ENCODE results near the gene GHR.

Gene GHR

DNA sequence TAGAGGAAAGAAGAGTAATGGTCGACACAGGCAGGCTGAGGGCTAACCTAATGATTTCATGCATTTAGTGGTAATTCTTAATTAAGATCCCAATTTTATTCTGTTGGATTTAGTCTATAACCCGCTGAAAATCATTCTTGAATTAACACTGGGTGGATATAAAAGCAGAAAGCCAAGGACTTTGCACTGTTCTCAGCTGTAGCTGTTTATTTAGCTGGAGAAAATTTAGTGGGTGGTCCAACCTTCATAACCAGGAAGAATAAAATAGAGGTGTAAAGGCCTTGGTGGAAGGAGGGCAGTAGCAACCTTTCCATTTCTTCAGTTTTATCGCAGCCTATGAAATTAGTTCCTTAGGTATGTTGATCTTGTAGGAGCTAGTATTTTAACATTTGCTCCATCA, 92.3 kb downstream of the GHR start:
- H3K27ac ChIP-seq = peak overlapping the region; percentile 73
- TF ChIP-seq, protein P1, sequence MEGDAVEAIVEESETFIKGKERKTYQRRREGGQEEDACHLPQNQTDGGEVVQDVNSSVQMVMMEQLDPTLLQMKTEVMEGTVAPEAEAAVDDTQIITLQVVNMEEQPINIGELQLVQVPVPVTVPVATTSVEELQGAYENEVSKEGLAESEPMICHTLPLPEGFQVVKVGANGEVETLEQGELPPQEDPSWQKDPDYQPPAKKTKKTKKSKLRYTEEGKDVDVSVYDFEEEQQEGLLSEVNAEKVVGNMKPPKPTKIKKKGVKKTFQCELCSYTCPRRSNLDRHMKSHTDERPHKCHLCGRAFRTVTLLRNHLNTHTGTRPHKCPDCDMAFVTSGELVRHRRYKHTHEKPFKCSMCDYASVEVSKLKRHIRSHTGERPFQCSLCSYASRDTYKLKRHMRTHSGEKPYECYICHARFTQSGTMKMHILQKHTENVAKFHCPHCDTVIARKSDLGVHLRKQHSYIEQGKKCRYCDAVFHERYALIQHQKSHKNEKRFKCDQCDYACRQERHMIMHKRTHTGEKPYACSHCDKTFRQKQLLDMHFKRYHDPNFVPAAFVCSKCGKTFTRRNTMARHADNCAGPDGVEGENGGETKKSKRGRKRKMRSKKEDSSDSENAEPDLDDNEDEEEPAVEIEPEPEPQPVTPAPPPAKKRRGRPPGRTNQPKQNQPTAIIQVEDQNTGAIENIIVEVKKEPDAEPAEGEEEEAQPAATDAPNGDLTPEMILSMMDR (conservative IDR thresholded peaks at IDR 0.05) = no peak

DNA sequence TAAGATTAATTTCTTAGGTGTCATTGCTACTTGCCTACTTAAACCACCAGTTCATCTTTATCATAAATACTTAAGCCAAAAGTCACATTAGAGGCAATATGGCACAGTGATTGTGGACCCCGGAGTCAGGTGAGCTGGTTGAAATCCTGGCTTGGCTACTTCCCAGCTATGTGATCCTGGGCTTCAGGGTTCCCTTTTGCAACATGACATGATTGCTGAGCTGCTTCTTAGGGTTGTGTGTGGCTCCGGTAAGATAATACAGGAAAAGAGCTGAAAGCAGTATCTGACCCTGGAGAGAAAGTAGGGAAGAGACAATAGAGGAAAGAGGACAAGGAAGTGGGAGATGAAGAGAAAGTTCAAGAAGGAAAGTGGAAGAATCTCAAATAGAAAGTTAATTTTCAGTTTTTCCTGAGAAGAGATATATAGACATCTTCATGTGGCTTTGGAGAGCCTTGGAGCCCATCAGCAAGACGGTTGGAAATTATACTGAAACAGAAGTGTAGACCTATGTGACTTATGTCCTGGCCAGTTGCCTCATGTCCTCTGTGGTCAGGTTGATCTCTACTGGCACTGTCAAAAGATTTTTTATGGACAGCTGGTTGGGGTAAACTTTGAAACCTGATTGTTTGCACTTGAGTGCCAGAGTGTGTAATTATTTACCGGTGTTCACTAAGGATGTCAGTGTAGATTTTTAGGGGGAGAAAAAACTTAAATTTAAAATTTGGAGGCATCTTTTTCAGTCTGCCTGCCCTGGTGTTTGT, 93.2 kb downstream of the GHR start:
- peak overlapping the region; percentile 73 for H3K27ac ChIP-seq
- TF ChIP-seq, protein P1 (conservative IDR thresholded peaks at IDR 0.05) = no peak

DNA sequence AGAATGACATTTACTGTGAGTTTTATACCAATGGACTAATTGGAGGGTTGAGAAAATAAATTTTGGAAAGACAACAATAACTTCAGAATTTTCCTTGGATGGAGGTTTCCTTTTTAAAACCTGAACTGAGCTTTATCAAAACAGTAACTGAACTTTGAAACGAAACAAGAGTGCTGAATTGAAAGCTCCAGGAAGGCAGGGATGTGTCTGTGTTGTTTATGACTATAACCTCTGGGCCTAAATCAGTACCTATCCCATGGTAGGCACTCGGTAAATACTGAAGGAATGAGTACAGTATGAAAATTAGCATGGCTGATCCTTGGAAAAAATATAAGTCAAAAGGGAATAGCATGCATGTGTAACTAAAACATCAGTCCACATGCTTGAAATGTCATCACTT, 93.9 kb downstream of the GHR start:
- peak overlapping the region; percentile 31; the same call in 1 of the 2 replicates for H3K27ac ChIP-seq
- TF ChIP-seq, protein P1 (conservative IDR thresholded peaks at IDR 0.05) = no peak

DNA sequence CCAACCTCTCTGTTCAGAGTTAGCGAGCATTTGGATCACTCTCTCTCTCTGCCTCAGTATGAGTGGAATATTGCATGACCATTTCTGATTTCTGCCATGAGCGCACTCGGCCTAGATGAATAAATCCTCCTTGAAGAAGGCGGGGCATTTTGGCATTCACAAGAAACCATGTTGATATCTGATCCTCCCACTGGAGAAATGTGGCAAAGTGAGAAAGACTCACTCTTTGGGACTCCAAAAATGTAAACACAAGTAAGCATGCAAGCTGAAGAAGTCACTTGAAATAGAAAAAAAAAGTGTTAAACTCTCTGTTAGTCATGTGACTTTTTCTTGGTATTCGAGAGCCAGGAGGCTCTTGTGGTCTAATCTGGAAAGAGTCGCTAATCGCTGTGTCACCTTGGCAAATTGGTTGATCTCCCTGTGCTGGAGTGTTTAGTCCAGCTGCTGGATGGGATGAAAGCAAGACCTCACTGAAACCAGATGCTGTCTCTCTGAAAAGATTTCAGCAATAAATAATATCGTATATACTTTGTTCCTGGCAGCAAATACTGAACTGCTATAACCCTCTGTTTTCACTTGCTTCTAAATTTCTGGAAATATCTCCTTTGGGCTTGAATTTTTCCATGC, 95.5 kb downstream of the GHR start:
- H3K27ac ChIP-seq = no peak overlapping the region
- TF ChIP-seq, protein P1 (conservative IDR thresholded peaks at IDR 0.05) = no peak

DNA sequence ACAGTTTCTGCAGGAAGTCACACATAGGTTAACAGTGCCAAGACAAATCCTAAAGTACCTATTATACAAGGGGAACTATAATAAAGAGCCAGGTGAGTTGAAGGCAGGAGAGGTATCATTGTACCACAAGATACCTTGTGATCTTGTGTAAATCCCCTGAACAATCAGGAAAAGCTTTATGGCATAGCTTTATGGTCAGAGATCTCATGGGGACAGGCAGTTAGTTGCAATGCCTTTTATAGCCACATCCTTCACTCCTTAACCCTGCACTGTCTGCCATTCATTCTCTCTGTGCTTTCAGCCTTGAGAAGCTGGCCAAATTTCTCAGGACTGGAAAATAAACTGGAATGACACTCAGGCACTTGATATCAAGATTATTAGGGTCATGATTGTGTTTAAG, 97.0 kb downstream of the GHR start:
- TF ChIP-seq, protein P1 (conservative IDR thresholded peaks at IDR 0.05) = 0 out of 2 replicates have a peak, but pooled peaks have one; percentile 8
- peak overlapping the region; percentile 73 for H3K27ac ChIP-seq

DNA sequence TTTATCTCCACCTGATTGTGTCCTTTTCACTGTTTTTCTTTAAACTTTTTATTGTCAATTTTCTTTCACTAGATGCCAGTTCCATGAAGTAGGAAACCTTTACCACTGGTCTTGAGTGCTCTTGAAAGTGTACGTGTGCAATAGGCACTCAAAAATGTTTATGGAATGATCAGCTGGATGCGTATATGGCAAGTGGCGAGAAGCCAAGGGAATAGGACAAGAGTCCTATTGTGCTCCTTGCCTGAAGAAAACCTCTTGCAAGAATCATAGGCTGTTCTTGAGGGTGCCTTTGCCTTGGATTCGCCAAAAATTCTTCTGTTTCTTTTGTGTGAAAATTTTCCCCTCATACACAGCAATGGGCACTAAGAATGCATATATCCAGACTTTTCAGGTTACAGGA, 97.7 kb downstream of the GHR start:
- TF ChIP-seq, protein P1 (conservative IDR thresholded peaks at IDR 0.05) = no peak
- H3K27ac ChIP-seq = peak overlapping the region; percentile 73

DNA sequence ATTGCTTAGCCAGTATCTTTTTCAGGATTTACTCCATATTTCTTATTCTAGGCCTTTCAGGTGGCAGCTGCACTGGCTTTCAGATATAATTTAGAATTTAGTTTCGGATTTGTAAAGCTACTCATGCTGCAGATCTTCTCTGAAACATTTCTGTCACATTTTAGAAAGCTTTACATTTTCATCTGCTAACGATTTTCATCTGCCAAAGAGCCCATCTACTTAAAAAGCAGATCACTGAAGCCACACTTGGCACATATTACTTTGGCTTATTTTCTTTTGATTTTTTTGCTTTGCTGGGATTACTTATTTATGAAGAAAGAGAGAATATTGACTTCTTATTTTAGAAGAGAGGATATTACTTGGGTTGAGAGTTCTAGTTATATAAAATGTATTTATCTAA, 98.2 kb downstream of the GHR start:
- TF ChIP-seq, protein P1 (conservative IDR thresholded peaks at IDR 0.05) = no peak
- peak overlapping the region; percentile 73 for H3K27ac ChIP-seq
